ENCODE results near the gene TTC23.
"Not testable (repeated sequence)": the region's sequence is repeated elsewhere in the genome, so short reads cannot be mapped to it uniquely, and the experiment has no call there.

The TTC23 gene

GRCh38 chr15:99118258-99118632 is 131.1 kb downstream of the TTC23 start:
- DNase-seq = no peak

GRCh38 chr15:99117563-99118257 is 131.7 kb downstream of the TTC23 start:
- DNase-seq = no peak

- DNase-seq = no peak
Measured at GRCh38 chr15:99117111-99117510, 132.3 kb downstream of the TTC23 start.

GRCh38 chr15:99115300-99116215 is 133.8 kb downstream of the TTC23 start:
- no peak for DNase-seq

- no peak for DNase-seq
Measured at GRCh38 chr15:99114511-99115299, 134.7 kb downstream of the TTC23 start.

GRCh38 chr15:99113547-99114271 is 135.7 kb downstream of the TTC23 start:
- DNase-seq = no peak

- not testable (repeated sequence) for DNase-seq
Measured at GRCh38 chr15:99111641-99112040, 137.7 kb downstream of the TTC23 start.

- DNase-seq = no peak
Measured at GRCh38 chr15:99110581-99111320, 138.6 kb downstream of the TTC23 start.

- DNase-seq = no peak
Measured at GRCh38 chr15:99110093-99110492, 139.3 kb downstream of the TTC23 start.

- DNase-seq = no peak
Measured at GRCh38 chr15:99109555-99110021, 139.8 kb downstream of the TTC23 start.

GRCh38 chr15:99108993-99109392 is 140.4 kb downstream of the TTC23 start:
- no peak for DNase-seq

- no peak for DNase-seq
Measured at GRCh38 chr15:99106417-99107220, 142.8 kb downstream of the TTC23 start.

- DNase-seq = peak; percentile 70 to 82
Measured at GRCh38 chr15:99105514-99106341, 143.7 kb downstream of the TTC23 start.

GRCh38 chr15:99104788-99105513 is 144.4 kb downstream of the TTC23 start, which contains the start of gene SYNM:
Gene SYNM, plus strand, starts transcription at chr15:99105080. Its CDS starts 120 bp downstream, at chr15:99105200.
- DNase-seq = peak; percentile 82 to 86

- DNase-seq = no peak
Measured at GRCh38 chr15:99103279-99103678, 146.1 kb downstream of the TTC23 start.

GRCh38 chr15:99102332-99103235 is 146.8 kb downstream of the TTC23 start:
- no peak for DNase-seq

GRCh38 chr15:99101501-99101900 is 147.9 kb downstream of the TTC23 start:
- no peak for DNase-seq
